Calu3 (cell line): ENCODE measurements around the gene FURIN. TPM values are rescaled to one million over a fixed set of nuclear protein-coding genes. Genes with fewer than 3 reads are reported as not detected.
"Not testable (repeated sequence)": the region's sequence is repeated elsewhere in the genome, so short reads cannot be mapped to it uniquely, and the experiment has no call there.

Experiments used
- BruUV-seq: library from RNA; stranded (reverse); fragments of 400-500 nt; replicated peaks from 2 replicates; lab custom pipeline; 2021; lab: Mats Ljungman, UMichigan
- CTCF ChIA-PET: fragments of 300-600 bp; sonication (Branson Sonifier 250); formaldehyde crosslinking; loops from one replicate; lab custom pipeline; 2022; ENCODE audit warnings: antibody characterized with exemption; lab: Charles Lee
- DNase-seq: peaks from one replicate; pipeline ENCODE4 v3.0.0; 2022
- H3K27ac Mint-ChIP-seq: one replicate; pipeline ENCODE4 v1.8.0; 2022; ENCODE audit warnings: mixed read lengths; ENCODE audit not compliant: unreplicated experiment
- H3K27me3 Mint-ChIP-seq: one replicate; pipeline ENCODE4 v1.8.0; 2022; ENCODE audit warnings: mixed read lengths; ENCODE audit not compliant: unreplicated experiment
- H3K36me3 Mint-ChIP-seq: one replicate; pipeline ENCODE4 v1.8.0; 2022; ENCODE audit warnings: mild to moderate bottlenecking, moderate library complexity, mixed read lengths; ENCODE audit not compliant: insufficient read depth, unreplicated experiment
- H3K4me1 Mint-ChIP-seq: one replicate; pipeline ENCODE4 v1.8.0; 2022; ENCODE audit warnings: mild to moderate bottlenecking, low read depth, mixed read lengths; ENCODE audit not compliant: unreplicated experiment
- H3K4me3 Mint-ChIP-seq: one replicate; pipeline ENCODE4 v1.8.0; 2022; ENCODE audit warnings: mild to moderate bottlenecking, low read depth, moderate library complexity, mixed read lengths; ENCODE audit not compliant: unreplicated experiment
- H3K9me3 Mint-ChIP-seq: one replicate; pipeline ENCODE4 v1.8.0; 2022; ENCODE audit warnings: low read depth, mixed read lengths; ENCODE audit not compliant: unreplicated experiment
- CTCF ChIP-seq: fragments of 200-600 bp; IDR thresholded peaks from one replicate; pipeline ENCODE4 v1.8.0; 2022; ENCODE audit warnings: antibody characterized with exemption; ENCODE audit not compliant: unreplicated experiment
- intact Hi-C: fragments of 100-400 bp; cut with micrococcal nuclease; formaldehyde crosslinking; loops from one replicate; pipeline ENCODE4 v1.10.0; 2022; ENCODE audit not compliant: unreplicated experiment
- total RNA-seq: library from RNA; stranded (reverse); gene quantifications from 2 replicates; pipeline ENCODE4 v1.2.3, GENCODE V29; 2022

Gene FURIN
- total RNA-seq, 1 experiment from 2014 or later, result 76.6 TPM

- intact Hi-C loops, result no loop called here
- H3K27ac Mint-ChIP-seq, result no peak overlapping the region
- BruUV-seq, result no TSS peak
- no peaks in the 10 kb centered on the region for H3K36me3 Mint-ChIP-seq
- CTCF ChIA-PET, result interaction anchor here (0.7 kb wide), 2 partner anchors 17 to 95 kb away, joined by 5 read pairs; no protein-coding TSS in a partner anchor
- H3K4me1 Mint-ChIP-seq, result peaks cover 9% of the 10 kb centered on the region
- no peaks in the 10 kb centered on the region for H3K9me3 Mint-ChIP-seq
- no peak for DNase-seq
- H3K4me3 Mint-ChIP-seq, result no peak overlapping the region
- H3K27me3 Mint-ChIP-seq, result peaks cover 9% of the 10 kb centered on the region
- TF ChIP-seq CTCF, result no peak
Measured at GRCh38 chr15:90822204-90822955, 46.0 kb upstream of the FURIN start.

- intact Hi-C loops, result no loop called here
- H3K27me3 Mint-ChIP-seq, result peaks cover 9% of the 10 kb centered on the region
- CTCF ChIA-PET, result interaction anchor here (0.7 to 0.8 kb wide), 2 partner anchors 14 to 15 kb away, joined by 3 to 4 read pairs; no protein-coding TSS in a partner anchor
- H3K36me3 Mint-ChIP-seq, result no peaks in the 10 kb centered on the region
- H3K4me3 Mint-ChIP-seq, result no peak overlapping the region
- no peak for DNase-seq
- no peak overlapping the region for H3K27ac Mint-ChIP-seq
- peaks cover 9% of the 10 kb centered on the region for H3K4me1 Mint-ChIP-seq
- no peaks in the 10 kb centered on the region for H3K9me3 Mint-ChIP-seq
- no peak for TF ChIP-seq CTCF
- no TSS peak for BruUV-seq
Measured at GRCh38 chr15:90823455-90823974, 44.9 kb upstream of the FURIN start.

- DNase-seq, H3K9me3 Mint-ChIP-seq, H3K4me3 Mint-ChIP-seq, H3K4me1 Mint-ChIP-seq, H3K27ac Mint-ChIP-seq, H3K36me3 Mint-ChIP-seq, BruUV-seq, intact Hi-C loops: not testable (repeated sequence)
- H3K27me3 Mint-ChIP-seq, result peaks cover 16% of the 10 kb centered on the region
- CTCF ChIA-PET, result interaction anchor here (0.6 kb wide), 2 partner anchors 26 to 77 kb away, joined by 3 to 4 read pairs; no protein-coding TSS in a partner anchor
Measured at GRCh38 chr15:90825115-90825899, 43.1 kb upstream of the FURIN start.

GRCh38 chr15:90826206-90826885, 42.0 kb upstream of the FURIN start:
- BruUV-seq, H3K9me3 Mint-ChIP-seq, H3K36me3 Mint-ChIP-seq, H3K4me1 Mint-ChIP-seq, intact Hi-C loops, H3K27ac Mint-ChIP-seq, DNase-seq, H3K4me3 Mint-ChIP-seq: not testable (repeated sequence)
- peaks cover 21% of the 10 kb centered on the region for H3K27me3 Mint-ChIP-seq
- CTCF ChIA-PET, result interaction anchor here (0.6 kb wide), 2 partner anchors 25 to 78 kb away, joined by 3 to 4 read pairs; no protein-coding TSS in a partner anchor
